Endothelial cell of umbilical vein (primary cell): ENCODE data around the gene SRPK2.

Experiments
- CTCF ChIP-seq, 2 donors: IDR thresholded peaks; 1 replicate in 1 of 2; 2 replicates in 1 of 2; pipeline ENCODE4 v1.5.1; 2011; ENCODE audit warnings: low read length in 2 of 2, mild to moderate bottlenecking in 2 of 2, moderate library complexity in 2 of 2, control low read depth in 1 of 2, inconsistent platforms in 1 of 2, low read depth in 1 of 2; ENCODE audit not compliant: insufficient read depth in 1 of 2; ENCODE audit errors: extremely low read depth in 1 of 2
- EZH2 ChIP-seq: IDR thresholded peaks from 2 replicates; pipeline ENCODE4 v1.6.1; 2012; ENCODE audit warnings: borderline replicate concordance, low read depth, mild to moderate bottlenecking, moderate library complexity, low read length, inconsistent platforms; ENCODE audit not compliant: severe bottlenecking
- FOS ChIP-seq: IDR thresholded peaks from 2 replicates; pipeline ENCODE4 v1.6.1; 2011; ENCODE audit warnings: mild to moderate bottlenecking, low read length, moderate library complexity, borderline replicate concordance; ENCODE audit not compliant: insufficient read depth
- GATA2 ChIP-seq: IDR thresholded peaks from 2 replicates; pipeline ENCODE4 v1.7.0; 2011; ENCODE audit warnings: low read depth, mild to moderate bottlenecking, moderate library complexity, mixed read lengths, low read length; ENCODE audit not compliant: insufficient read length, insufficient read depth
- JUN ChIP-seq: IDR thresholded peaks from 2 replicates; pipeline ENCODE4 v1.6.1; 2011; ENCODE audit warnings: borderline replicate concordance, low read depth; ENCODE audit not compliant: insufficient read length, insufficient read depth
- MAX ChIP-seq: IDR thresholded peaks from 2 replicates; pipeline ENCODE4 v1.6.1; 2011; ENCODE audit not compliant: insufficient read depth, insufficient read length
- MYC ChIP-seq: IDR thresholded peaks from one replicate; pipeline ENCODE4 v1.6.1; 2011; ENCODE audit warnings: mild to moderate bottlenecking, low read depth, low read length
- POLR2A ChIP-seq: IDR thresholded peaks from 2 replicates; pipeline ENCODE4 v1.6.1; 2012; ENCODE audit warnings: low read depth, mild to moderate bottlenecking, control low read depth, low read length
- POLR2AphosphoS5 ChIP-seq: IDR thresholded peaks from 2 replicates; pipeline ENCODE4 v1.6.1; 2012; ENCODE audit warnings: low read depth, mild to moderate bottlenecking, control low read depth, low read length, moderate library complexity; ENCODE audit not compliant: insufficient read depth

GRCh38 chr7:105345003-105345402, 43.7 kb downstream of the SRPK2 start:
- TF ChIP-seq CTCF (IDR thresholded peaks at IDR 0.05; ENCODE audit: extremely low read depth in 1 of 2, insufficient read depth in 1 of 2, low read depth in 1 of 2, low read length in 2 of 2) (no peak), POLR2A (no peak), MAX (no peak), EZH2 (no peak), FOS (no peak), POLR2AphosphoS5 (no peak), GATA2 (no peak), MYC (no peak), JUN (no peak)
